ENCODE measurements around the gene VRK2.

- TF ChIP-seq MXI1 (conservative IDR thresholded peaks at IDR 0.05; ENCODE audit: poor library complexity, severe bottlenecking), result no peak
- no peak for TF ChIP-seq CTCF (IDR thresholded peaks at IDR 0.05; ENCODE audit: poor library complexity, severe bottlenecking)
- TF ChIP-seq, protein P1, sequence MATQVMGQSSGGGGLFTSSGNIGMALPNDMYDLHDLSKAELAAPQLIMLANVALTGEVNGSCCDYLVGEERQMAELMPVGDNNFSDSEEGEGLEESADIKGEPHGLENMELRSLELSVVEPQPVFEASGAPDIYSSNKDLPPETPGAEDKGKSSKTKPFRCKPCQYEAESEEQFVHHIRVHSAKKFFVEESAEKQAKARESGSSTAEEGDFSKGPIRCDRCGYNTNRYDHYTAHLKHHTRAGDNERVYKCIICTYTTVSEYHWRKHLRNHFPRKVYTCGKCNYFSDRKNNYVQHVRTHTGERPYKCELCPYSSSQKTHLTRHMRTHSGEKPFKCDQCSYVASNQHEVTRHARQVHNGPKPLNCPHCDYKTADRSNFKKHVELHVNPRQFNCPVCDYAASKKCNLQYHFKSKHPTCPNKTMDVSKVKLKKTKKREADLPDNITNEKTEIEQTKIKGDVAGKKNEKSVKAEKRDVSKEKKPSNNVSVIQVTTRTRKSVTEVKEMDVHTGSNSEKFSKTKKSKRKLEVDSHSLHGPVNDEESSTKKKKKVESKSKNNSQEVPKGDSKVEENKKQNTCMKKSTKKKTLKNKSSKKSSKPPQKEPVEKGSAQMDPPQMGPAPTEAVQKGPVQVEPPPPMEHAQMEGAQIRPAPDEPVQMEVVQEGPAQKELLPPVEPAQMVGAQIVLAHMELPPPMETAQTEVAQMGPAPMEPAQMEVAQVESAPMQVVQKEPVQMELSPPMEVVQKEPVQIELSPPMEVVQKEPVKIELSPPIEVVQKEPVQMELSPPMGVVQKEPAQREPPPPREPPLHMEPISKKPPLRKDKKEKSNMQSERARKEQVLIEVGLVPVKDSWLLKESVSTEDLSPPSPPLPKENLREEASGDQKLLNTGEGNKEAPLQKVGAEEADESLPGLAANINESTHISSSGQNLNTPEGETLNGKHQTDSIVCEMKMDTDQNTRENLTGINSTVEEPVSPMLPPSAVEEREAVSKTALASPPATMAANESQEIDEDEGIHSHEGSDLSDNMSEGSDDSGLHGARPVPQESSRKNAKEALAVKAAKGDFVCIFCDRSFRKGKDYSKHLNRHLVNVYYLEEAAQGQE (IDR thresholded peaks at IDR 0.05; ENCODE audit: borderline replicate concordance), result no peak
- no peak for TF ChIP-seq SMC3 (conservative IDR thresholded peaks at IDR 0.05; ENCODE audit: poor library complexity)
- peak; percentile 86 for TF ChIP-seq POLR2AphosphoS5 (IDR thresholded peaks at IDR 0.05)
- TF ChIP-seq EP300 (conservative IDR thresholded peaks at IDR 0.05; ENCODE audit: poor library complexity, severe bottlenecking), result peak; percentile 67
Measured at GRCh38 chr2:58204195-58204959, 157.8 kb downstream of the VRK2 start.
